ENCODE results near the gene PPARD. TPM values are rescaled to one million over a fixed set of nuclear protein-coding genes. Genes with fewer than 3 reads are reported as not detected.
A peak's percentile ranks its signal among the peaks of the same experiment; 100 is the strongest.

PPARD gene
- total and polyA plus RNA-seq, 5 donors, result 20.5 to 22.6 (median 21.2) TPM

DNA sequence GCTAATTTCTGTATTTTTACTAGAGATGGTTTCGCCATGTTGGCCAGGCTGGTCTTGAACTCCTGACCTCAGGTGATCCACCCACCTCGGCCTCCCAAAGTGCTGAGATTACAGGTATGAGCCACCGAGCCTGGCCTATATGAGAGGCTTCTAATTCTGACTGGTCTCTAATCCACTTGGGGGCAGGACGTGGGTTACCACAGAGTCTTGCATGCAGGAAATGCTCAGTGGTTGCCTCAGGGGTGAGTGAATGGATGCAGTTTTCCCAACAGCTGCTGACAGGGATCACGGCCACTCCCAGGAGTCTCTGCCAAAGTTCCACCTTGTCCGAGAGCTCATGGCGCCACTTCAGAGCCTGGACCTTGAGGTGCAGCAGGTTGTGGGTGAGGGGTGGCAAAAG lies 103.3 kb downstream of the PPARD start:
- Histone ChIP-seq H3K4me1 (ENCODE audit: control insufficient read depth, insufficient read depth, low read length) (no peaks in the 10 kb centered on the region), H3K9me3 (ENCODE audit: control insufficient read depth, low read length) (no peaks in the 10 kb centered on the region), H3K27me3 (ENCODE audit: control insufficient read depth, insufficient read depth) (no peaks in the 10 kb centered on the region), H3K4me3 (ENCODE audit: low read length) (no peak overlapping the region), H3K27ac (ENCODE audit: low read length) (no peak overlapping the region)
- intact Hi-C loops (cut with DNase I), result loop anchor here in 1 of 4 donors (5.0 kb wide), 1 partner anchor 103 kb away; the partner anchor contains the start of gene PPARD
- DNase-seq, result no peak
- WGBS, result 85% methylated on average over 7 of the region's 7 CpGs
- ATAC-seq, result no peak

DNA sequence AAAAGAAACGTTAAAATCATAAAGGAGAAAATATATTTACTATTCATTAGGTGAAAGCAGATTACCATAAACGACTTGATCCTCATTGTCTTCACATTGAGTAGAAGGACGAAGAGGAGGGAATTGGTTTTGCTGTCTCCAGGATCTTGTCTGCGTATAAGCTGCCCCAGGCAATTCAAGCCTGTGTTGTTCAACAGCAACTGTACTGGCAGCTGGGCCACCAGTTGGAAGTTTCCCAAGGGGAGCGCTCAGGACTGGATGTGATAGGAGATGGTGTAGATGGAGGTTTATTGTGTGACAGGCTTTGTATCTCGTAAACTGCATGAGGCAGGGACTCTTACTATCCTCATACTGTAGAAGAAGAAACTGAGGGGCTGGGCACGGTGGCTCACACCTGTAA lies 105.8 kb downstream of the PPARD start:
- no peak for DNase-seq
- no peaks in the 10 kb centered on the region for H3K27me3 ChIP-seq (ENCODE audit: control insufficient read depth, insufficient read depth)
- WGBS, result 71% methylated on average over 7 of the region's 7 CpGs
- no peak overlapping the region for H3K4me3 ChIP-seq (ENCODE audit: low read length)
- H3K9me3 ChIP-seq (ENCODE audit: control insufficient read depth, low read length), result no peaks in the 10 kb centered on the region
- intact Hi-C loops (cut with DNase I), result loop anchor here in 3 of 4 donors (2.0 to 5.0 kb wide), 2 partner anchors 105 to 106 kb away; partner anchors contain the start of gene PPARD (in 3 of the 3)
- H3K4me1 ChIP-seq (ENCODE audit: control insufficient read depth, insufficient read depth, low read length), result no peaks in the 10 kb centered on the region
- H3K27ac ChIP-seq (ENCODE audit: low read length), result no peak overlapping the region
- ATAC-seq, result no peak

DNA sequence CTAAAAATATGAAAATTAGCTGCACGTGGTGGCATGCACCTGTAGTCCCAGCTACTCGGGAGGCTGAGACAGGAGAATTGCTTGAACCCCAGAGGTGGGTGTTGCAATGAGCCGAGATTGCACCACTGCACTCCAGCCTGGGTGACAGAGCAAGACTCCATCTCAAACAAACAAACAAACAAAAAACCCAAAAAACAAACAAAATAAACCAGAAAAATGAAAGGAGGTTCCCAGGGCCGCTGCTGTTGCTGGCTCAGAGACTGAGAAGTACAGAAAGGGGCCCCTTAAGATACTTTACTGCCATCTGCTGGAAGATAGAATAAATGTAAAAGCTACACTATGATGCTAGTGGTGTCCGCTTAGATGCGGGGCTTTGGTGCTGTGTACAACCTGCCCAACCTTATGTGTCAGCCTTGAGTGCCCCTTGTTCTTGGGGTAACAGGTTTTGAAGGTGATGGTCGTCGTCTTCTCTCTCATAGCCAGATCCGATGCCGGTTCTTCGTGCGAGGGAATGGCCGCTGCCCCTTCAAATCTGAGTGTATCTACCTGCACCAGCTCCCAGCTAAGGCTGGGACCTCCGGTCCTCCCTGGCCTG lies 107.0 kb downstream of the PPARD start:
- intact Hi-C loops (cut with DNase I), result loop anchor here in 3 of 4 donors (2.0 to 5.0 kb wide), 2 partner anchors 107 kb away; partner anchors contain the start of gene PPARD (in 3 of the 3)
- peak; percentile 59 to 63 for ATAC-seq

DNA sequence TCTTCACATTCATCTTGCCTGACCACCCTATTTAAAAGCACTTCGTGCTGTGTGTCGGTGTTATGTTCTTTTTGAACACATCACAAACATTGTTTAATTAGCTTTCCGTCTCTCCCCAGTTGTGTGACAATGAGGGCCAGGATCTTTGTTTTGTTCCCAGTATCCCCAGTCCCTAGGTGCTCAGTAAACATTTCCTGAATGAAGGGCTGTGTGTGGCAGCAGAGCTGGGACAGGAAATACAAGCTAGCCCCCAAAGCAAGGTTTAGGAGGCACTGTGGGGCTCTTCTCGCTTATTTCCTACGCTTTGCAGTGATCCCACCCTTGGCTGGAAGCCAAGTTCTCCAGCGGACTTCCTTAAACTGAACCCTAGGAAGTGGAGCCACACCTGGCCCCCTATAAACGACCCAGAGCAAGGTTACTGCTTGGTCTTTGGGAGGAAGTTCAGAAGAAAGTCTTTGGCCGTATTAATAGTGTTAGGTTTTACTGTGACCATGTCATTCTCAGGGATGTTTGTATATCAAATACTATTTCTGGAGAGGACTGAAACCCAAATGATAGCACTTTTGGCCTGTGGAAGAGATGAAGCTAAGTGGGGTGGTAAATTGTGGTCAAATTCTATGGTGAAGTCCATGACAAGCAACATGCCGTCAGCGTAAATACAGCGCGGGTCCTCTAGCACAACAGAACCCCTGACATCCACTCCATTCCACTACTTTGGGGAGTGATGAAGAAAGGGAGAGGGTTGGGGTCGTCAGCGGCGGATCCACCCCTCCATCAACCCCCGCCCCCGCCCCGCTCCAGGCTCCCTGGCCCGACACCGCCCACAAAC lies 109.2 kb downstream of the PPARD start:
- H3K4me1 ChIP-seq (ENCODE audit: control insufficient read depth, insufficient read depth, low read length), result no peaks in the 10 kb centered on the region
- intact Hi-C loops (cut with DNase I), result loop anchor here in 2 of 4 donors (5.0 kb wide), 2 partner anchors 109 to 154 kb away; partner anchors contain the start of genes DEF6 (in 1 of the 2) and PPARD (in 1 of the 2)
- ATAC-seq, result no peak
- peak in 1 of 3 donors; percentile 70 for DNase-seq
- H3K9me3 ChIP-seq (ENCODE audit: control insufficient read depth, low read length), result no peaks in the 10 kb centered on the region
- 13% methylated on average over 20 of the region's 20 CpGs for WGBS
- H3K4me3 ChIP-seq (ENCODE audit: low read length), result peak overlapping the region; percentile 38
- H3K27me3 ChIP-seq (ENCODE audit: control insufficient read depth, insufficient read depth), result no peaks in the 10 kb centered on the region
- H3K27ac ChIP-seq (ENCODE audit: low read length), result no peak overlapping the region

More for the DNA sequence above, 107.0 kb downstream of the PPARD start:
- peak in 1 of 3 donors; percentile 67 for DNase-seq
- Histone ChIP-seq H3K9me3 (ENCODE audit: control insufficient read depth, low read length) (no peaks in the 10 kb centered on the region), H3K27ac (ENCODE audit: low read length) (no peak overlapping the region), H3K27me3 (ENCODE audit: control insufficient read depth, insufficient read depth) (no peaks in the 10 kb centered on the region), H3K4me1 (ENCODE audit: control insufficient read depth, insufficient read depth, low read length) (no peaks in the 10 kb centered on the region), H3K4me3 (ENCODE audit: low read length) (no peak overlapping the region)
- 32% methylated on average over 14 of the region's 14 CpGs for WGBS

DNA sequence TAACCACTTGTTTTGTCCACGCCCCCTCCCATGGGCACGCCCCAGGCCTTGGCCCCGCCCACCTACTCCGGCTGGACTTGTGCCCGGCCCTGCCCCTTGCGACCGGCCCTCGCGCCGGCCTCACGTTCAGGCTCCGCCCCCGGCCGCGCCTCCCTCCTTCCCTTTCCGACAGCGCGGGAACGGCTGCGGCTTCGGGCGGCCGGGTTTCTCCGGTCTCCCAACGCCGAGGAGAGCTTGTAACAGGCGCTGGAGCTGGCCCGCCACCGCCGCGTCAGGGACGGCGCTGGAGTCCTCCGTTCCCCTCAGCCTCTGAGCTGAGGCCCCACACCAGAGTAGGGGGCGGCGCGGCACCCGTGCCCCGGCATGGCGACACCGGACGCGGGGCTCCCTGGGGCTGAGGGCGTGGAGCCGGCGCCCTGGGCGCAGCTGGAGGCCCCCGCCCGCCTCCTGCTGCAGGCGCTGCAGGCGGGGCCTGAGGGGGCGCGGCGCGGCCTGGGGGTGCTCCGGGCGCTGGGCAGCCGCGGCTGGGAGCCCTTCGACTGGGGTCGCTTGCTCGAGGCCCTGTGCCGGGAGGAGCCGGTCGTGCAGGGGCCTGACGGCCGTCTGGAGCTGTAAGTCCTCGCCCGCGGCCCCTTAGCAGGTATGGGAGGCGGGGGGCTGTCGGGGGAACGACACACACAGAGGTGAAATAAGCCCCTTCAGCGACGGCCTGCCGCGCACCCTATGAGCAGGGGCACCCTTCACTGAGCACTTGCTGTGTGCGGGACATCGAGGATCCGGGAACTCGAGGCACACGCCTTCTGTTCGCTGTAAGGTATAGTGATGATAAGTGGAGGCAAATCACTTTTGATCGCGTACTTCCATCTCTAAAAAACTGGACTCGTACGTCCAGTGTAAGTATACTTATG lies 110.1 kb downstream of the PPARD start, which contains the start of gene FANCE:
FANCE (plus strand) TSS at position 156 of the 908 bp plus-strand sequence; CDS start at position 364, 208 bp downstream.
- intact Hi-C loops (cut with DNase I), result loop anchor here in 2 of 4 donors (5.0 kb wide), 2 partner anchors 110 to 155 kb away; partner anchors contain the start of genes DEF6 (in 1 of the 2) and PPARD (in 1 of the 2)
- peak within 1 kb of the TSS; percentile 38 for H3K4me3 ChIP-seq (ENCODE audit: low read length)
- no peaks in the 10 kb centered on the region for H3K9me3 ChIP-seq (ENCODE audit: control insufficient read depth, low read length)
- no peak within 1 kb of the TSS for H3K27ac ChIP-seq (ENCODE audit: low read length)
- WGBS, result under 1% methylated on average over 87 of the region's 87 CpGs
- no peaks in the 10 kb centered on the region for H3K4me1 ChIP-seq (ENCODE audit: control insufficient read depth, insufficient read depth, low read length)
- ATAC-seq (peak; percentile 97 to 98), DNase-seq (peak; percentile 94 to 98 (median 98))
- no peaks in the 10 kb centered on the region for H3K27me3 ChIP-seq (ENCODE audit: control insufficient read depth, insufficient read depth)

DNA sequence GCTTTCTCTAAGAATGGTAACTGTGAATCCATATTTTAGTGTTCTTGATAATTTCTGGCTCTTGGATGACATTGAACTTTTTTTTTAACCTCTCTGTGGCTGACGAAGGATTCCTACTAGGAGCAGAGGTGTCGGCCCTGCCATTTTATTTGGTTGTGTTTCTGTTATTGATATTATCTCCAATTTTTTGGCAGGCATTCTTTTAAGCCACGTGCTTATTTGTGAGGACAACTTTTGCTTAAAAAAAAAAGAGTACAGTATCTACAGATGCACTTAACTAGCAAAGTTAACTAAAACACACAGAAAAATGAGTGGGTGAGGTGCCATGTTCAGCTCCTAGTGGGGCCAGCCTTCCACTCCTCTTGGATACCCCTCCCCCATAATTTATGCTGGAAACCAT lies 110.9 kb downstream of the PPARD start:
- H3K4me3 ChIP-seq (ENCODE audit: low read length), result peak overlapping the region; percentile 38
- WGBS, result 14% methylated on average over 3 of the region's 3 CpGs
- ATAC-seq (no peak), DNase-seq (no peak)
- H3K27ac ChIP-seq (ENCODE audit: low read length), result no peak overlapping the region
- intact Hi-C loops (cut with DNase I), result loop anchor here in 2 of 4 donors (5.0 kb wide), 2 partner anchors 111 to 156 kb away; partner anchors contain the start of genes DEF6 (in 1 of the 2) and PPARD (in 1 of the 2)
- H3K4me1 ChIP-seq (ENCODE audit: control insufficient read depth, insufficient read depth, low read length), result no peaks in the 10 kb centered on the region
- no peaks in the 10 kb centered on the region for H3K27me3 ChIP-seq (ENCODE audit: control insufficient read depth, insufficient read depth)
- H3K9me3 ChIP-seq (ENCODE audit: control insufficient read depth, low read length), result no peaks in the 10 kb centered on the region

DNA sequence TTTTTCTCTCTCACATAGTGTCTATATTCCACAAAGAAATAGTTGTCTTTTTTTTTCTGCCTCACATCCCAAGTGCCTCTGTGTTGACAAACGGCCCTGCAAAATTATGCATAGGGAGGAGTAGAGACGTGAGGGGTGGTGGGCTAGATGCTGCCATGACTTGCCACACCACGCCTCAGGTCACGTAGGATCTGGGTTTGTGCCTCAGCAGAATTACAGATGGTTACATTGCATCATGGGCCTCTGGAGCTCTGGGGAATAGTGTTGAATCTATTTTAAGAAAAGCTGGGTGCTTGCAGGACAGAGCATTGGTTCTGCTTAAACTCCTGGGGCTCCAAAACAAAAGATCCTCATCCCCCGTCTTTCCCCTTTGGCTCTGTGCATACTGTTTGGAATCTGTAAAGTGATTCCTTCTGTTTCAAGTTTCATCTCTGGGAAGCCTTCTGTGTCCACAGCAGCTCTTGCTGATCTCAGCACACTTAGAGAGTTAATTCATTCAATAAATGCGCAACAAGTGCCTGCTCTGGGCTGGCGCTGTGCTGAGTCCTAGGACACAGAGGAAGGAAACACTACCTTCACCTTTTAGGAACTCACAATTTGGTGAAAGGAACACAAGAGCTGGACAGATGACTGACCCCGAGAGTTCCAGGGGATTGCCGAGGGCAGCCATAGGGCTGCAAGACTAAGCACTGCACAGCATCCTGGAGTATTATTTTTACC lies 112.2 kb downstream of the PPARD start:
- H3K9me3 ChIP-seq (ENCODE audit: control insufficient read depth, low read length), result no peaks in the 10 kb centered on the region
- H3K27me3 ChIP-seq (ENCODE audit: control insufficient read depth, insufficient read depth), result no peaks in the 10 kb centered on the region
- H3K4me1 ChIP-seq (ENCODE audit: control insufficient read depth, insufficient read depth, low read length), result no peaks in the 10 kb centered on the region
- H3K4me3 ChIP-seq (ENCODE audit: low read length), result no peak overlapping the region
- DNase-seq (no peak), ATAC-seq (no peak)
- WGBS, result 72% methylated on average over 9 of the region's 9 CpGs
- intact Hi-C loops (cut with DNase I), result loop anchor here in 2 of 4 donors (5.0 kb wide), 2 partner anchors 112 to 157 kb away; partner anchors contain the start of genes DEF6 (in 1 of the 2) and PPARD (in 1 of the 2)
- H3K27ac ChIP-seq (ENCODE audit: low read length), result no peak overlapping the region

DNA sequence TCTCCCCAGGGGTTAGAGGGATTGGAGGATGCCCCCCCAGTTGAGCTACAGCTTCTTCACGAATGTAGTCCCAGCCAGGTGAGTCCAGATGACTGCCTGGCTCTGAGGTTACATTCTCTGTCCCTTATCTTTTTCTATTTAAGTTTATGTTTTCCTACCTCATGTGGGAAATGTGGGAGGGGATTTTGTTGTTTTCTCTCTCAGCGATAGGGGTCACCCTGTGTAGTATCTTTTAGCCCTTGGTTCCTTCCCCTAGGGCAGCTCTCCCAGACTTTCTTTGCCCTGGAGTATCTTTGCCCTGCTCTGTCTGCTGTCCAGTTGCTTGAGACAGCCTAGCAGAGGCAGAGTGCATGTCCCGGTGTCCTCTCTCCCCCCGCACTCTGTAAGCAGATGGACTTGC lies 115.5 kb downstream of the PPARD start:
- WGBS, result 80% methylated on average over 4 of the region's 4 CpGs

DNA sequence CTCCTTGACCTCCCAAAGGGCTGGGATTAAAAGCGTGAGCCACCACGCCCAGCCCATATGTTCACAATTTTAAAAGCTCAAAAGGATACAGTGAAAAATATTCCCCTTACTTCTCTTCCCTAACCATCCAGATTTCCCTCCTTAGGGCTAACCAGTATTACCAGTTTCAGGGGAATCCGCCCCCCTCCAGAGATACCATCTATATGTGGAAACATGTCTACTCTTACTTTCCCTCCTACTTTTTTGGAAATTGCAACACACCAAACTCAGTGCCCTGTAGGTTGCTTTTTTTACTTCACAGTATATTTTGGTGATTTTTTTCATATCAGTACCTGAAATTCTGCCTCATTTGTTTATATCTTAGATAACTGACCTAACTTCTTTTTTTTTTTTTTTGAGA lies 118.9 kb downstream of the PPARD start:
- ATAC-seq (no peak), DNase-seq (no peak)
- H3K27me3 ChIP-seq (ENCODE audit: control insufficient read depth, insufficient read depth), result no peaks in the 10 kb centered on the region
- H3K4me1 ChIP-seq (ENCODE audit: control insufficient read depth, insufficient read depth, low read length), result no peaks in the 10 kb centered on the region
- intact Hi-C loops (cut with DNase I), result no loop called here
- H3K4me3 ChIP-seq (ENCODE audit: low read length), result no peak overlapping the region
- H3K9me3 ChIP-seq (ENCODE audit: control insufficient read depth, low read length), result no peaks in the 10 kb centered on the region
- no peak overlapping the region for H3K27ac ChIP-seq (ENCODE audit: low read length)
- WGBS, result 99% methylated on average over 3 of the region's 3 CpGs

More for the DNA sequence above, 115.5 kb downstream of the PPARD start:
- Histone ChIP-seq H3K27ac (ENCODE audit: low read length) (no peak overlapping the region), H3K4me3 (ENCODE audit: low read length) (no peak overlapping the region), H3K4me1 (ENCODE audit: control insufficient read depth, insufficient read depth, low read length) (no peaks in the 10 kb centered on the region), H3K9me3 (ENCODE audit: control insufficient read depth, low read length) (no peaks in the 10 kb centered on the region), H3K27me3 (ENCODE audit: control insufficient read depth, insufficient read depth) (no peaks in the 10 kb centered on the region)
- DNase-seq (no peak), ATAC-seq (no peak)
- intact Hi-C loops (cut with DNase I), result no loop called here

DNA sequence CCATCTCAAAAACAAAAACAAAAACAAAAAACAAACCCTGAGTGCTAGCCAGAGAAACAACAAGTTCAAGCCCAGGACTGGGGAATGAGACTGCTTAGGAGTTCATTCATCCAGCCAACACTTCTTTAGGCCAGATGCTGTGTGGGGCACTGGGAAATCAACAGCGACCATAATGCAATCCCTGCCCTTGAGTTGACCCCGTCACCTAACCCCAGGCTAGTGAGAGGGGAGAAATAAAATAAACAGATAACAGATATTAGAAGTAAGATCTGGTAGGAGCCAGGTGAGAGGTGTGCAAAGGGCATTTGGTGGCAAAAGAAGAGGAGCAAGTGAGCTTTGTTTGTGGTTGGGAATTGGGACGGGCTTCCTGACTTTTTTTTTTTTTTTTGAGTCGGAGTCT lies 120.9 kb downstream of the PPARD start:
- H3K27me3 ChIP-seq (ENCODE audit: control insufficient read depth, insufficient read depth), result no peaks in the 10 kb centered on the region
- intact Hi-C loops (cut with DNase I), result no loop called here
- no peak overlapping the region for H3K4me3 ChIP-seq (ENCODE audit: low read length)
- no peaks in the 10 kb centered on the region for H3K9me3 ChIP-seq (ENCODE audit: control insufficient read depth, low read length)
- no peak for ATAC-seq
- DNase-seq, result no peak
- H3K4me1 ChIP-seq (ENCODE audit: control insufficient read depth, insufficient read depth, low read length), result no peaks in the 10 kb centered on the region
- 90% methylated on average over 4 of the region's 4 CpGs for WGBS
- H3K27ac ChIP-seq (ENCODE audit: low read length), result no peak overlapping the region

Measured in right cardiac atrium (tissue), 5 donors.